Ishikawa (cell line): Measurements from ENCODE around the gene VPS51.

Source experiments
- CEBPB ChIP-seq: IDR thresholded peaks from 2 replicates; pipeline ENCODE4 v1.6.1; 2012
- CREB1 ChIP-seq: IDR thresholded peaks from 2 replicates; pipeline ENCODE4 v1.6.1; 2012; ENCODE audit warnings: low read depth
- EGR1 ChIP-seq: IDR thresholded peaks from 2 replicates; pipeline ENCODE4 v1.6.1; 2012
- EP300 ChIP-seq: IDR thresholded peaks from 2 replicates; pipeline ENCODE4 v1.6.1; 2012; ENCODE audit warnings: borderline replicate concordance
- FOXM1 ChIP-seq: IDR thresholded peaks from 2 replicates; pipeline ENCODE4 v1.6.1; 2012; ENCODE audit warnings: low read depth, borderline replicate concordance
- NFIC ChIP-seq: IDR thresholded peaks from 2 replicates; pipeline ENCODE4 v1.6.1; 2012
- RAD21 ChIP-seq: IDR thresholded peaks from 2 replicates; pipeline ENCODE4 v1.6.1; 2012; ENCODE audit warnings: low read depth
- TAF1 ChIP-seq: IDR thresholded peaks from 2 replicates; pipeline ENCODE4 v1.6.1; 2012; ENCODE audit warnings: low read depth, mild to moderate bottlenecking
- TCF12 ChIP-seq: IDR thresholded peaks from 2 replicates; pipeline ENCODE4 v1.6.1; 2012; ENCODE audit warnings: low read depth
- TEAD4 ChIP-seq: IDR thresholded peaks from 2 replicates; pipeline ENCODE4 v1.6.1; 2012
- YY1 ChIP-seq: IDR thresholded peaks from 2 replicates; pipeline ENCODE4 v1.6.1; 2012; ENCODE audit warnings: low read depth
- ZBTB7A ChIP-seq: IDR thresholded peaks from 2 replicates; pipeline ENCODE4 v1.6.1; 2012; ENCODE audit warnings: low read depth
- TF ChIP-seq, protein P1 (sequence below): IDR thresholded peaks from 2 replicates; pipeline ENCODE4 v1.6.1; 2012
- TF ChIP-seq, protein P2 (sequence below): IDR thresholded peaks from 2 replicates; pipeline ENCODE4 v1.6.1; 2012; ENCODE audit warnings: low read depth, mild to moderate bottlenecking
- TF ChIP-seq, protein P3 (sequence below): IDR thresholded peaks from 2 replicates; pipeline ENCODE4 v1.6.1; 2012

The VPS51 gene

DNA sequence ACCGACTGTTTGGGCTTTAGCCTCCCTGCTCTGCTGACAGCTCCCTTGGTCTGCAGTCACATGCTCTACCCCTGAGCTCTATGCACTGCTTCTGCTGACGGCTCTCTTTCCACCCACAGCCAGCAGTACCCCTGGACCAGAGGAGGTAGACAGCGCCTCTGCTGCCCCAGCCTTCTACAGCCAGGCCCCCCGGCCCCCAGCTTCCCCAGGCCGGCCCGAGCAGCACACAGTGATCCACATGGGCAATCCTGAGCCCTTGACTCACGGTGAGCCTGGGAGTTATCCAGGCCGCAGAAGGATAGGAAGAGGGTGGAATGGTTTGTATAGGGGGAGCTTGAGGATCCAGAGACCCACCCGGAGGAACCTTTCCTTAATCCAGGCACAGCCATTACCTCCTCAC is 9.2 kb upstream of the VPS51 start:
- TF ChIP-seq, protein P1, sequence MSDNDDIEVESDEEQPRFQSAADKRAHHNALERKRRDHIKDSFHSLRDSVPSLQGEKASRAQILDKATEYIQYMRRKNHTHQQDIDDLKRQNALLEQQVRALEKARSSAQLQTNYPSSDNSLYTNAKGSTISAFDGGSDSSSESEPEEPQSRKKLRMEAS, result no peak
- TF ChIP-seq ZBTB7A (no peak), RAD21 (no peak), CREB1 (no peak), EGR1 (no peak), FOXM1 (no peak), TCF12 (no peak)
- TF ChIP-seq, protein P2, sequence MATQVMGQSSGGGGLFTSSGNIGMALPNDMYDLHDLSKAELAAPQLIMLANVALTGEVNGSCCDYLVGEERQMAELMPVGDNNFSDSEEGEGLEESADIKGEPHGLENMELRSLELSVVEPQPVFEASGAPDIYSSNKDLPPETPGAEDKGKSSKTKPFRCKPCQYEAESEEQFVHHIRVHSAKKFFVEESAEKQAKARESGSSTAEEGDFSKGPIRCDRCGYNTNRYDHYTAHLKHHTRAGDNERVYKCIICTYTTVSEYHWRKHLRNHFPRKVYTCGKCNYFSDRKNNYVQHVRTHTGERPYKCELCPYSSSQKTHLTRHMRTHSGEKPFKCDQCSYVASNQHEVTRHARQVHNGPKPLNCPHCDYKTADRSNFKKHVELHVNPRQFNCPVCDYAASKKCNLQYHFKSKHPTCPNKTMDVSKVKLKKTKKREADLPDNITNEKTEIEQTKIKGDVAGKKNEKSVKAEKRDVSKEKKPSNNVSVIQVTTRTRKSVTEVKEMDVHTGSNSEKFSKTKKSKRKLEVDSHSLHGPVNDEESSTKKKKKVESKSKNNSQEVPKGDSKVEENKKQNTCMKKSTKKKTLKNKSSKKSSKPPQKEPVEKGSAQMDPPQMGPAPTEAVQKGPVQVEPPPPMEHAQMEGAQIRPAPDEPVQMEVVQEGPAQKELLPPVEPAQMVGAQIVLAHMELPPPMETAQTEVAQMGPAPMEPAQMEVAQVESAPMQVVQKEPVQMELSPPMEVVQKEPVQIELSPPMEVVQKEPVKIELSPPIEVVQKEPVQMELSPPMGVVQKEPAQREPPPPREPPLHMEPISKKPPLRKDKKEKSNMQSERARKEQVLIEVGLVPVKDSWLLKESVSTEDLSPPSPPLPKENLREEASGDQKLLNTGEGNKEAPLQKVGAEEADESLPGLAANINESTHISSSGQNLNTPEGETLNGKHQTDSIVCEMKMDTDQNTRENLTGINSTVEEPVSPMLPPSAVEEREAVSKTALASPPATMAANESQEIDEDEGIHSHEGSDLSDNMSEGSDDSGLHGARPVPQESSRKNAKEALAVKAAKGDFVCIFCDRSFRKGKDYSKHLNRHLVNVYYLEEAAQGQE, result no peak

DNA sequence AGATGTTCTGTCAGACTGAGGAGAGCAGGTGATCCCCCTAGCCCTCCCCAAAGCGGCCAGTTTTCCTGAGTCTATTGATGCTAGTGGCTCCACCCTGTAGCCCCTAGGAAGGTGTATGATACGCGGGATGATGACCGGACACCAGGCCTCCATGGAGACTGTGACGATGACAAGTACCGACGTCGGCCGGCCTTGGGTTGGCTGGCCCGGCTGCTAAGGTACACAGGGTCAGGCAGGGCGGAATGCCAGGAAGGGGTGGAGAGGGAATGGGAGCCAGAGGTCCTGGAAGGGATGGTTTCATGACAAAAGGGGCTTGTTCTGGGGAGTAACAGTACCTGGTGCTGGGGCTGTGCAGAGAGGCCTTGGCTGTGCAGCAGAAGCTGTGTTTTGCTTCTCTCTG is 8.8 kb upstream of the VPS51 start:
- TF ChIP-seq, protein P2, result no peak
- no peak for TF ChIP-seq NFIC

DNA sequence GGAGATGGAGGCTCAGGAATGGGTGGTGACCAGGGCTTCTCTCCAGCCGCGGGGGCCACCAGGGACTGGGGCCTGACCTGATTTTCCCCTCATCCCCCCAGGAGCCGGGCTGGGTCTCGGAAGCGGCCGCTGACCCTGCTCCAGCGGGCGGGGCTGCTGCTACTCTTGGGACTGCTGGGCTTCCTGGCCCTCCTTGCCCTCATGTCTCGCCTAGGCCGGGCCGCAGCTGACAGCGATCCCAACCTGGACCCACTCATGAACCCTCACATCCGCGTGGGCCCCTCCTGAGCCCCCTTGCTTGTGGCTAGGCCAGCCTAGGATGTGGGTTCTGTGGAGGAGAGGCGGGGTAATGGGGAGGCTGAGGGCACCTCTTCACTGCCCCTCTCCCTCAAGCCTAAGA is 8.2 kb upstream of the VPS51 start:
- TF ChIP-seq EP300, result no peak
- no peak for TF ChIP-seq EGR1
- TF ChIP-seq TAF1, result no peak
- no peak for TF ChIP-seq NFIC
- TF ChIP-seq TCF12, result no peak
- TF ChIP-seq, protein P3, sequence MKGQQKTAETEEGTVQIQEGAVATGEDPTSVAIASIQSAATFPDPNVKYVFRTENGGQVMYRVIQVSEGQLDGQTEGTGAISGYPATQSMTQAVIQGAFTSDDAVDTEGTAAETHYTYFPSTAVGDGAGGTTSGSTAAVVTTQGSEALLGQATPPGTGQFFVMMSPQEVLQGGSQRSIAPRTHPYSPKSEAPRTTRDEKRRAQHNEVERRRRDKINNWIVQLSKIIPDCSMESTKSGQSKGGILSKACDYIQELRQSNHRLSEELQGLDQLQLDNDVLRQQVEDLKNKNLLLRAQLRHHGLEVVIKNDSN, result no peak
- no peak for TF ChIP-seq CREB1
- no peak for TF ChIP-seq TEAD4
- TF ChIP-seq, protein P2, result no peak
- TF ChIP-seq CEBPB, result no peak
- no peak for TF ChIP-seq YY1
- TF ChIP-seq RAD21, result no peak

DNA sequence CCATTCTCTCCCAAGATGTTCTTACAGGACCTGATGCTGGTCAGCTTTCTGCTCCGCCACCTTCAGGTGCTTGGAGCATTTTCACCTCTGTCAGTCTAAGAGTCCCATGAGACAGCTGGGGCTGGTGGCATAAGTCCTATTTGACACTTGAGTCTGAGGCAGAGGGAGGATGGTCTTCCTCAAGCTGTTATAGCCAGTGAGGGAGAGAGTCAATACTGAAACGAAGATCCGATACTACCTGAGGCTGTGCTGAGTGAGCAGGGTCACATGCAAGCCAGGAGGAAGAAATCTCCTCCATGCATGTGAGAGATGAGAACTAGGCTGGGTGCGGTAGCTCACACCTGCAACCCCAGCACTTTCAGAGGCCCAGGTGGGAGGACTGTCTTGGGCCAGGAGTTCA is 6.4 kb upstream of the VPS51 start:
- no peak for TF ChIP-seq TEAD4

DNA sequence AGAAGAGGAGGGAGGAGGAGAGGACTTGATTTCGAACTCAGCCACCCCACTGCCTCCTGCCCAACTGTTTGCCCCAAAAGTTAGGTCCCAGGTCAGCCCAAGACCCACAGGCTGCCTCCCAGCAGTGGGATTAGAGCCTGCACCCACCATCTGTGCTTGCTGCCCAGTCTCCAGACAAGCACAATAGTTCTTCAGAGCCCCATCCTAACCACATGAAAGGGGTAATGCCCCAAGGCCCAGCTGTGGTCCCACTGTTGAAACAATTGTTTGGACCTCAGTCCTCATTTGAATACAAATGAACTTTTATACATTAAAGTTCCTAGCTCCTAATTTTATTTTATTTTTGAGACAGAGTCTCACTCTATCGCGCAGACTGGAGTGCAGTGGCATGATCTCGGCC is 5.4 kb upstream of the VPS51 start:
- TF ChIP-seq, protein P2, result no peak

DNA sequence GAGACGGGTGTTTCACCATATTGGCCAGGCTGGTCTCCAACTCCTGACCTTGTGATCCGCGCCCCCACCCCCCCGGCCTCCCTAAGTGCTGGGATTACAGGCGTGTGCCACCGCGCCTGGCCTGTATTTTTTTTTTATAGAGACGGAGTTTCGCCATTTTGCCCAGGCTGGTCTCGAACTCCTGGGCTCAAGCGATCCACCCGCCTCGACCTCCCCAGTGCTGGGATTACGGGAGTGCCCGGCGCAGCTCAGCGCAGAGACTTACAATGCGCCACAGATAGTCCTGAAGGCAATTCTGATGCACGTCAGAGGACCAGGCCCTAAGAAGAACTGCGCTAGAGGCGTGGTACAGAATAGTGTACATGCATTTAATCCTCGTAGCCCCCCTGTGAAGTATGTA is 587 bp upstream of the VPS51 start:
- TF ChIP-seq EP300 (no peak), TCF12 (no peak), RAD21 (no peak), TAF1 (no peak), EGR1 (no peak), YY1 (no peak), CEBPB (no peak)
- TF ChIP-seq, protein P2, result no peak
